Activated CD4-positive, alpha-beta T cell treated with anti-CD3 and anti-CD28 coated beads for 4 hours (primary cell): ENCODE data around the gene DNAJC9.
"Not testable (repeated sequence)": the region's sequence is repeated elsewhere in the genome, so short reads cannot be mapped to it uniquely, and the experiment has no call there.

Experiments used
- DNase-seq, 2 donors: peaks; one replicate each; pipeline ENCODE4 v3.0.0-alpha.2; 2020

Gene DNAJC9, protein sequence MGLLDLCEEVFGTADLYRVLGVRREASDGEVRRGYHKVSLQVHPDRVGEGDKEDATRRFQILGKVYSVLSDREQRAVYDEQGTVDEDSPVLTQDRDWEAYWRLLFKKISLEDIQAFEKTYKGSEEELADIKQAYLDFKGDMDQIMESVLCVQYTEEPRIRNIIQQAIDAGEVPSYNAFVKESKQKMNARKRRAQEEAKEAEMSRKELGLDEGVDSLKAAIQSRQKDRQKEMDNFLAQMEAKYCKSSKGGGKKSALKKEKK

DNA sequence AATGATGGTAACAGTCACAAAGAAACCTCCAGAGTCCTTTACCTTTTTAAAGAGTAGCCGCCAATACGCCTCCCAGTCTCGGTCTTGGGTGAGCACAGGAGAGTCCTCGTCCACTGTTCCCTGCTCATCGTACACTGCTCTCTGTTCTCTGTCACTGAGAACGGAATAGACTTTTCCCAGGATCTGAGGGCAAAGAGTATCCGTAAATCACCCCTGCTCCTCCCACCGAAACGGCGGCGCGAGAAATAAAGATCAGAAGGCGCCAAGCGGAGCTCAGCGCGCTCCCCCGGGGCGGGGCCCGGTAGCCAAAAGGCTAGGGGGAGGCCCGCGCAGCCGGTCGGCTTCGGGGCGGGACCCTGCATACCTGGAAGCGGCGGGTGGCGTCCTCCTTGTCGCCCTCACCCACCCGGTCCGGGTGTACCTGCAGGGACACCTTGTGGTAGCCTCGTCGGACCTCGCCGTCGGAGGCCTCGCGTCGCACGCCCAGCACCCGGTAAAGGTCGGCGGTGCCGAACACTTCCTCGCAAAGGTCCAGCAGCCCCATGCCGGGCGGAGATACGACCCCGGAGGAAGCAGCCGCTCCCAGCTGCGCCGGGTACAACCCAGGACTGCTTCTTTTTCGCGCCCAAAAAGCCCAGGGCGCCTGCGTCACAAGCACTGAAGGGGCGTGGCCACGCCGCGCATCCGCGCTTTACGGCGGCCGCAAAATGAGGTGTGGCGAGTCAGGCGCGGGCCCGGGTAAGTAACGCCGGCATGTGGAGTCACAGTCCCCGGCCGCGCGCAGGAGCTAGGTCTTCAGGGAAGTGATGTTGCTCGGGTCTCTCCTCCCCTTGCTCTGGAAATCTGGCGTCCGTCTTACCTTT is at the start of gene DNAJC9:
TSS of gene DNAJC9 (minus strand) at position 610 of the 863 bp plus-strand sequence. CDS start at position 544, 66 bp downstream.
- DNase-seq = peak; percentile 95 to 98

DNA sequence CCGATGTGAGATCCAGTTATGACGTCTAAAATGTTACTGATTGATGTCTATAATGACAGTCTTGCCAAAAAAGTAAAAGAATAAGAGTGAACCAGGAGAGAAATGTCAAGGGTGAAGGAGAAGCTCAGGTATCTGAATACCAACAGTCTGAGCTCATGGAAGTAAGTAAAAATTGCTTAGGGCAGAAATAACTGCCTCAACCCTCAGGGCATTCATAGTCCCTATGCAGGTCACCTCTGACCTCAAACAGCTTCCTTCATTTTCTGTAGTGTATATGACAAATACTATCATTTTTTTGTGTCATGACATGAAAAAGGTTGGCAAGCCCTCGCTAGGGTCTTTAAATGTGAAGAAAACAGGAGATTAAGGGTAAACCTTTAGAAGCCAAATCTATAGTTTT is 46.4 kb upstream of the DNAJC9 start:
- DNase-seq = no peak

DNA sequence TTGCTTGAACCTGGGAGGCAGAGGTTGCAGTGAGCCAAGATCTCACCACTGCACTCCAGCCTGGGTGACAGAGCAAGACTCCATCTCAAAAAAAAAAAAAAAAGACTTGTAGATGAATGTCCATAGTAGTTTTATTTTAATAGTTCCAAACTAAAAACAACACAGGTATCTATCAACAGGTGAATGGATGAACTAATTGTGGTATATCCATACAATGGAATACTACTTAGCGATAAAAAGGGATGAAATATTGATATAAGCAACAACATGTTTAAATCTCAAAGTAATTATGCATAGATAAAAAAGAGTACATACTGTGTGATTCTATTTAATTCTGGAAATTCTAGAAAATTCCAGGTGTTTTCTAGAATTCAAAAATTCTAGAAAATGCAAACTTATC is 42.9 kb upstream of the DNAJC9 start:
- no peak for DNase-seq

DNA sequence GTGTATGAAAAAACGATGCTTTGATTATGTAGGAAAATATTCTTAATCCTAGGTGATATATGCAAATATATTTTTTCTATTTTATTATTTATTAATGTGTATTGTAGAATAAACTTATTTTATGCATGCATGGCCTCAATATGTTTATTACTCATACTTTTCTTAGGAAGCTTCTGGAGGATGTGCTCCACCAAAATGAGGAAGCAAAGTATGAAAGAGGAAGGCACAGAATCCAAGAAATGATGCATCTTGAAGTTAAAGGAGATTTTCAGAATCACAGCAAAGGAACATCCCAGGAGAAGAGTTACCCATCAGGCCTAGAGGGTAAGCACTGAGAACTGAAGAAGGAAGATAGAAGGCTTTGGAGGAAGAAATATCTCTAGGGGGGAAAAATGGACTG is 40.4 kb upstream of the DNAJC9 start:
- DNase-seq = no peak

DNA sequence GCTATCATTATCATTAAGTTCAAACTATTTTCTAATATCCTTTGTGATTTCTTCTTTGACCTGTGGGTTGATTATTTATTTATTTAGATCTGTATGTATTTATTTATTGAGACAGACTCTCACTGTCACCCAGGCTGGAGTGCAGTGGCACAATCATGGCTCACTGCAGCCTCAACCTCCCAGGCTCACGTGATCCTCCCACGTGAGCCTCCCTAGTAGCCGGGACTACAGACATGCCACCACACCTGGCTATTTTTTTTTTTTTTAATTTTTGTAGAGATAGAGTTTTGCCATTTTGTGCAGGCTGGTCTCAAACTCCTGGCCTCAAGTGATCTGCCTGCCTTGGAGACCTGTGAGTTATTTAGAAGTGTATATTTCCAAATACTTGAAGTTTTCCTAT is 34.0 kb upstream of the DNAJC9 start:
- DNase-seq = no peak

DNA sequence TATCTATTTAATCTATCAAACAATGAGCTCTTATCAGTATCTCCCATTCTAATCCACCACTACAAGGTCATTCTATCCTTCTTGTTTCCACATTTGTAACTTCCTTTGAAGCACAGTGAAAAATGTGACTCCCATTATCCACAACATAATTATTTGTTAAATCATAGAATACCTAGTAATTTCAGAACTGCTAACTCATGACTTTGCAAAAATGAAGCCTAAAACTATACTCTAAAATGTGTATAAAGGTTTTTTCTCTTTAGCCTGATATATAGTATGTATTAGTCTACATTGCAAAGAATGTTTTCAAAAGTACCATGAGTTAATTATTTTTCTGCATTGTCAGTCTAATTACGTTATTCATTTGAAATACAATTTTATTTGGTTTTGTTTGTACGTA is 17.4 kb upstream of the DNAJC9 start:
- DNase-seq = no peak

DNA sequence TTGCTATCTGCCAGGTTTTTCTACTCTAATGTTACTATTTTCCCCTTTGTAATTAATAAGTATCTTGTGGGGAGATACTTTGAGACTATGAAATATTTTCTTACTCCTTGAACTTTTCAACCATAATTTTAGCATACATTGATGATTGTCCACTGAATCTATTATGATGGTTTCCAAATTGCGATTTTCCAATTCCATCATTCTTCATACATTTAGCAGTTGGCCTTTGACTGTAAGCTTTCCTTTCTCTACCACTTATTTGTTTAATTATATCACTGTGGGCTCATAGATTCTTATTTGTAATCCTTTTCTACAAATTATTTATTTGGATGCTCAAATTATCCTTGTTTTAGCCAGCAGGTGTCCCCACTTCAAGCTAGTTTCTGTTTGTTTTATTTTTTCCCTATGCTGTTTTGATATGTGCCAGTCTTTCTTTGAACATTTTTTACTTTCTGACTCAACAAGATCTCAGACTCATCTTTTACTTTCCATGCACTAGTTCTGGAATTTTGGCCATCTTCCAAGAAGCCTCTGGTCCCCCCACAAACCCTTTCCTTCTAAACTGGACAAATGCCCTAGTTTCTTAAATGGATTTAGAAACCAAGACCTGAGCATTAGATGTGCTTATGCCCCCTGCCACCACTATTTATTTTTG is 16.8 kb upstream of the DNAJC9 start:
- DNase-seq = no peak

DNA sequence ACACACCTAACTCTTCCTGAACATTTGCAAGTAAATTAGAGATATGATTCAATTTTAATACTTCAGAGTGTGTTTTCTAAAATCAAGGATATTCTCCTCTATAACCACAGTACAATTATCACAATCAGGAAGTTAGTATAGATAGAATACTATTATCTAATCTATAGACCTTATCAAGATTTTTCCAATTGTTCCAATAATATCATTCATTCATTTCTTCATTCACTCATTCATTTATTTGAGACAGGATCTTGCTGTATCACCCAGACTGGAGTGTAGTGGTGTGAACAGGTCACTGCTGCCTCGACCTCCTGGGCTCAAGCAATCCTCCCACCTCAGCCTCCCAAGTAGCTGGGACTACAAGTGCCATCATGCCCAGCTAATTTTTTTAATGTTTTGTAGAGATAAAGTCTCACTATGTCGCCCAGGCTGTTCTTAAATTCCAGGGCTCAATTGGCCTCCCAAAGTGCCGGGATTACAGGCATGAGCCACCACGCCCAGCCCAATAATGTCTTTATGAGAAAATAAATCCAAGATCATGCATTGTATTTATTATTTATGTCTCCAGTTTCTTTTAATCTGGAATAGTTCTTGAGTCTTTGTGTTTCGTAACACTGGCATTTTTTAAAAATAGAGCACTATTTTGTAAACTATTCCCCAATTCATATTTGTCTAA is 16.0 kb upstream of the DNAJC9 start:
- no peak for DNase-seq

DNA sequence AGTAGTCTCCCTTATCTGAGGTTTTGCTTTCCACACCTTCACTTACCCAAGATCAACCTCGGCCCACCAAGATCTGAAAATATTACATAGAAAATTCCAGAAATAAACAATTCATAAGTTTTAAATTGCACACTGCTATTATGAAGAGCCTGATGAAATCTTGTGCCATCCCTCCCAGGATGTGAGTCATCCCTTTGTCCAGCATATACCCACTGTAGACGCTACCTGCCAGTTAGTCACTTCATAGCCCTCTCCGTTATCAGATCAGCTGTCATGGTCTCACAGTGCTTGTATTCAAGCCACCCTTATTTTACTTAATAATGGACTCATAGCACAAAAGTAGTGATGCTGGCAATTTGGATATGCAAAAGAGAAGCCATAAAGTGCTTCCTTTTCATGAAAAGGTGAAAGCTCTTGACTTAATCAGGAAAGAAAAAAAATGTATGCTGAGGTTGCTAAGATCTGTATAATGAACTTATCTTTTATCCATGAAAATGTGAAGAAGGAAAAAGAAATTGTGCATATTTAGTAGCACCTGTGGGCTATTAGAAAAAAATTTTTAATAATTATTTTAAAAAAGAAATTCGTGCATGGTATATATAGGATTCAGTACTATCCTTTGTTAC is 15.2 kb upstream of the DNAJC9 start:
- DNase-seq = no peak

DNA sequence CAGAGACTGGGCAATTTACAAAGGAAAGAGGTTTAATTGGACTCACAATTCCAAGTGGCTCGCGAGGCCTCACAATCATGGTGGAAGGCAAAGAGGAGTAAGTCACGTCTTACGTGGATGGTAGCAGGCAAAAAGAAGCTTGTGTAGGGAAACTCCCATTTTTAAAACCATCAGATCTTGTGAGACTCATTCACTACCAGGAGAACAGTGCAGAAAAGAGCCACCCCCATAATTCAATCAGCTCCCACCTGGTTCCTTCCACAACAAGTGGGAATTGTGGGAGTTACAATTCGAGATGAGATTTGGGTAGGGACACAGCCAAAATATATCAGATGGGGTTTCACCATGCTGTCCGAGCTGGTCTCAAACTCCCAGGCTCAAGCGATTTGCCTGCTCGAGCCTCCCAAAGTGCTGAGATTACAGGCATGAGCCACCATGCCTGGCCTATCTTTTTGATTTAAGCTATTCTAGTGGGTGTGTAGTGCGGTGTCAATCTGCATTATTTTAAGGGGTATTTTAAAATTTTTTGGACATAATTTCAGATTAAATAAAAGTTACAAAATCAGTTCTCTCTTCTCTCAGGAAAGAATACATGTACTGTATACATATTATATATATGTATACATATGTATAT is 14.4 kb upstream of the DNAJC9 start:
- DNase-seq = no peak

DNA sequence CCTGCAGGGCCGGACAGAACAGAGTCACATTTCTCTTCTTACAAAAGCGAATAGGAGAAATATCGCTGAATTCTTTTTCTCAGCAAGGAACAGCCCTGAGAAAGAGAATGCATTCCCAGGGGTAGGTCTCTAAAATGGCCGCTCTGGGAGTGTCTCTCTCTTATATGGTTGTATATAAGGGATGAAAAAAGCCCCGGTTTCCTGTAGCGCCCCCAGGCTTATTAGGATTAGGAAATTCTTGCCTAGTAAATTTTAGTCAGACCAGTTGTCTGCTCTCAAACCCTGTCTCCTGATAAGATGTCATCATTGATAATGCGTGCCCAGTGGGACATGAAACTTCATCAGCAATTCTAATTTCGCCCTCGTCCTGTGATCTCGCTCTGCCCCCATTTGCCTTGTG is 11.6 kb upstream of the DNAJC9 start:
- DNase-seq = not testable (repeated sequence)

DNA sequence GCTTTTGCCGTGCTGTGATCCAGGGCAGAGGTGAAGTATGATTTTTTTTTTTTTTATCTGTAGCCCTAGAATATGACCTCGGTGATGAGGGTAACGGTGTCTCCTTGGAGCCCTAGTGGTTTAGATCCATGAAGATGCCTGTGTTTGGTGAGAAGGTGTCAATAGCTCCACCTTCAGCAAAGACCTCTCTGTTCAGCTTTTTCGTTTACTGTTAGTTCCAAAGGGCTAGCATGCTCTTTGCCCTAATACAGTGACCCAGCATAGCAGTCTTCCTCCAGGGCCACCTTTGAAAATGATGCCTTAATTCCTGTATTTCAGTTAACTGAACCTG is 6.1 kb upstream of the DNAJC9 start:
- no peak for DNase-seq

DNA sequence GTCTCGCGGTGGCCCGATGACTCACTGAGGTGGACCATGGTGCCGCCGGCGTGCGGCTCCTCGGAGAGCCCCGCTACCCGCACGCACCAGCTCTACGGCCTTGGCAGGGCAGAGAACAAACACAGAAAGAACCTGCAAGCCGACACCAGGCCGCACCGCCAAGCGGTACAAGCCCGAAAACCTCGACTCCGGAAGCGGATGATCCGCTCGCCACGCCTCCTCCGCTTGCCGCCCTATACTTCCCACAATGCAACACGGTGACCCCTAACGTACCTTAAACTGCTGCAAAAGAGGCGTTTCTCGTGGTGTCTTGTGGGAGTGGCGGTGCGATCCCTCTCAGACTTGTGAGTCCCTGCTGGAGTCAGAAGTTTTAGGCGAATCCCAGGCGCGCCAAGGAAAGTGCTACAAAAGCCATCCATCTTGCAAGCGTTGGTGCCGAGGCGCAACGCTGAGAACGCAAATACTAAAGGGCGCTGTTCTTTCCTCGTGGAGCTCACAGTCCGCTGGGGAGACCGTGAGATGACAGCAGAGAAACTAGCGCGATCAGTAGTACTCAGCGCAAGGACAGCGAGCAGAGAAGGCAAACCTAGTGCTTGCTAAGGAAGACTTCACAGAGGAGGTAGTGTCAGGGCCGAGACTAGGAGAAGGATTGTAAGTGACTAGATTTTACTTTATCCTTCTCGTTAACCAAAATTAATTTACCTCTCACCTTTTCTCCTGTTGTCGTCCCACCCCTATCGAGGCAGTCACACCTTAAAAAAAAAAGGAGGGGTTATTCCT is 5.6 kb upstream of the DNAJC9 start, which contains the start of gene MRPS16:
TSS of gene MRPS16 (minus strand) at position 200 of the 780 bp plus-strand sequence. CDS start at position 38, 162 bp downstream.
- peak; percentile 88 to 92 for DNase-seq

DNA sequence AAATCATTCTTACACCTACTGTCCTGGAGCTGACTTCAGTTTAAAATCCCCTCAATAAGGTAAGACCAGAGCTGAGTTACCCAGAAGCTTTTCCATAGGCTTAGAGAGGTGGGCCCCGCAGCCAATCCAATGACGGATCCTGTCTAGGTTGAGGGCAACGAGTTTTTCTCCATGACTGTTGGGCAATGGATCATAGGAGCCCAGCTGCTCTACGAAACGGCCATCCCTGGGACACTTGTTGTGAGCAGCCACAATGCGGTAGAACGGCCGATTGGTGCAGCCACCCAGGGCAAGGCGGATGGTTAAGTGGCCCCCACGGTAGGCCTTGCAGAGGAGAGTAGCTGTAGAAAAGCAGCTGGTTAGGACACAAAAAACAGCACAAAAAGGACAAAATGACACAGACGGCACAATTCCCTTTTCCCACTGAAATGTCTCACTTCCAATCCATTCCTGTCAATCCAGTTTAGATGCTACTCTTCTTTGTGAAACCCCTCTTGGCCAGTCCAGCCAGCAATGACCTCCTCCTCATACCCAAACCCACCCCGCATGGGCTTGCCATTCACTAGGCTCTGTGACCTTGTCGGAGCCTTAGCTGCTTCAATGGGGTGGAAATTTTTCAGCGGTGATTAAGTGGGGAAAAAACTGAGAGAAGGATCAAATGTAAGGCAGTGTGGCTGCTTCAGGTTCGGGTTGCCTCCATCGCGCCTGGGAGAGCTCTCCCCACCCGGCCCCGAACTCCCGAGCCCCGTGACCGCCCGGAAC is 4.8 kb upstream of the DNAJC9 start:
- DNase-seq = no peak

DNA sequence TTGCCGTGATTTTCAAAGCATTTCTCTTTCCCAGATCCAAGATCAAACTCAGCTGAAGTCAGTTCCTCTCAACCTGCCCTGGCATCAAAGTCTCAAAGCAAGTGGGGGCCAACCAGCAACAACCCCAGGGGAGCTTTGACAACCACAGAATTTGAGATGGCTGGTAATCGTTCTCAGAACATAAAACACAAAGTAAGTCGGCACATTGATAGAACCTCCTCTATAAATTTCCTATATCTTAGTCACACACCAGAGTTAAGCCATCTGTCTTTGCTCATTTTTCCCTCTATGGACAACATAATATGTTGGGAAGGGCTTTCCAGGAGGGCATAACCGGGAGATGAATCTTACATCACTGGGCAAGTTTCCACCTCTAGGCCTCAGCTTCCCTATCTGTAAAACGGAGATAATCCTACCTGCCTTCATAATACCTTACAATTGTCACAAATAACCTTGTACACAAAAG is 1.2 kb upstream of the DNAJC9 start:
- no peak for DNase-seq

DNA sequence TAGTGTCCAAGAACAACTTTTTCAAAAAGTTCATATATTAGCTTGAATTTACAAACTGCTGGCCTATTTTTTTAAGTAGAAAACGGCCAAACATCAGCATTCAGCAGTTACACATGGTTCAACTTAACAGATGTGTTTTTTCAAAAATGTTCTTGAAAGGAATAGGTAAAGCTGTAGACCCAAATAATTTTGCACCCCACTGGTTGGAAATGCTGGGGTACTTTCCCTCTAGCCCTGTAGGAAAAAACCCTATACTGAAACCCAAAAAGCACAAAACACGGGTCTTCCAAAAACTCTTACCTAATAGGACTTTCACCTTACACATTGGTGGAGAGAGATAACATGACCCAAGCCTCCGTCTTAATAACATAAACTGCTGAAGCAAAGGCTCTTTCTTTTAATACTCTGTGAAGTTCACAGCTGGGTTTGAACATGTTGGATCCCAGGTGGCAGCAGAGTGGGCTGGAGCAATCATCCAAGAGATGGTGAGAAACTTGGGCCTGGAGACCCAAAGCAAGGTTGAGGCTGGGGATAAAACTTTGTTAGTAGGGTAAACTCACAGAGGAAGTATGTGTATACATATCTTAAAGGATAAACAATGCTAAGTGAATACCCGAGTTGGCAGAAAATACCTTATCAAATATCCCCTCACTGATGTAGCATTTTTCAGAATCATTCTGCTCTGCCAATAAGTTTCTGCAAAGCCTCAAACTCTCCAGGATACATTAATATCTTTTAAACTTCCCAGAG is 629 bp upstream of the DNAJC9 start:
- DNase-seq = peak in 1 of 2 donors; percentile 3

DNA sequence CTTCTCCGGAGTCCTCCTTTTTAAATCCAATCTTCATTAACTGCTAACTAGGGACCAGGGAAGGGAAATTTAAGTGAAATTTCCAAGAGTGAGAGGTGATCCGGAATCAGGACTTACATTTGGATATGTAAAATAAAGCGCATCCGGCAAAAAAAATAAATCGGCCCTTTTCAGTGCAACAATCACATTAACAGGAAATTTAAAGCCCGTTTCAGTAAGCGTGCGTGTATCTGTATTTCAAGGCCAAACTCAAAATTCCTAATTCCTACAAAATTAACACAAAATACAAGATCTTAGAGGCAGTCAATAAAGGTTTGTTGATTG is 771 bp downstream of the DNAJC9 start:
- DNase-seq = no peak

DNA sequence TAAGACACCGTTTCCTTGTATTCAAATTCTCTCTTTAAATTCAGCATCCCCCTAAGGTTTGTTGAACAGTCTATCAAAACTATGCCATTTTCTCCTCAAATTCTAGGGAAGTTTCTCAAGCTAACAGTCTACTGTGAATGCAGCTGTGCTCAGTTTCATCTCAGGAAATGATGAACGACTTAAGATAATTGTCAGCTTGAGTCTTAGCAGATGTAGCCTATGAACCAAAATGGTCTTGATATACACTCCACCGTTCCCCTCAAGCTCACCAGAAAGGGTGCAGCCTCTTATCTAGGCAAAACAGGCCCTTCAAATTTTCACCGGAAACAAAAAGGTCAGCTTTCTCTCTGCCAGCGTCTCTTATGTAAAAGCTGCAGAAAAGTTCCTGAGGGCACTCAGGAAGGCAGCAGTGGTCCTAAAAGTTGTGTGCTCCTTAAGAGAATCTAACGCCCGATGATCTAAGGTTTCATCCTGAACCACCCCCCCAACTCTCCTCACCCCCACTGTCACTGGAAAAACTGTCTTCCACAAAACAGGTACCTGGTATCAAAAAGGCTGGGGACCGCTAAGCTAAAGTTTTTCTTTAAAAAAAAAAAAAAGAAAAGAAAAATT is 2.1 kb downstream of the DNAJC9 start:
- DNase-seq = no peak

DNA sequence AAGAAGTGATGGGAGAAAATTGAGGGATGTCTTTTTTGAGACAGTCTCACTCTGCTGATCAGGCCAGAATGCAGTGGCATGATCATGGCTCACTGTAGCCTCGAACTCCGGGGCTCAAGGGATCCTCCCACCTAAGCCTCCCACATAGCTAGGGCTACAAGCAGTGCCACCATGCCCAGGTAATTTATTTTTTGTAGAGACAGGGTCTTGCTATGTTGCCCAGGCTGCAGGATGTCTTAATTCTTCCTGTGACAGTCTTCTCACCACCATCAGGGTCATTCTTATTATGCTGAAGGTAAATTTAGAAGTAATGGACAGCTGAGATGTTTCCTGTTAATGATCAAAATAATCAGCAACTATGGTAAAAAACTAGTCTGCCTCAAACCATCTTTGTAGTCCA is 7.1 kb downstream of the DNAJC9 start:
- no peak for DNase-seq
